SHP77 treated with DMSO at 0.1 percent for 48 hours (cell line): ENCODE measurements around the gene CORO2A.
A peak's percentile ranks its signal among the peaks of the same experiment; 100 is the strongest.

ENCODE experiments used
- DNase-seq: peaks from one replicate; lab custom pipeline; 2025; lab: John Stamatoyannopoulos, UW

The CORO2A gene

DNA sequence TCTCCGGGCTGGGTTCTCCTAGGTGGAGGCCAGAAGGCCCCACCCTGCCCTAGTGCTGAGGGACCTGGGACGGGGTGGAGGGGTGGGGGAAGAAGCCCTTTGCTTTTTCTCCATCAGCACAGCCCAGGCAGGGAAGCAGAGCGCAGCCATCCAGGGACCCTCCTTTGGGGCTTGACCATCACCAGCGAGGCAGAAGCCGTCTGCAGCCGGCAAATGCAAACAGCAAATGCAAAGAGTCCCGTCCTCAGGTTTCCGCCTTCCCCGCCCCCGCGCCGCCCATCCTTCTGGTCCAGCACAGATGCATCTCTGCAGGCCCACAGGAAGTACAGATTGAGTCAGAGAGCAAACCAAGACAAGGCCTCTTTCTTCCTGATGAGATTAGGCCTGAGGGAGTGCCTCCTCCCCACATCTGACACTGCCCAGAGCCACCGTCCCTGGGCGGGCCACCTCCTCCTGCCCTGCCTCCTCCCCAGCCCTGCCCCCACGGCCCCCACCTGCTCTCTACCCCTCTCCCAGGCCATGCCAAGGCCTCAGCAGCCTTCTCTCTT is 23.4 kb downstream of the CORO2A start:
- no peak for DNase-seq

DNA sequence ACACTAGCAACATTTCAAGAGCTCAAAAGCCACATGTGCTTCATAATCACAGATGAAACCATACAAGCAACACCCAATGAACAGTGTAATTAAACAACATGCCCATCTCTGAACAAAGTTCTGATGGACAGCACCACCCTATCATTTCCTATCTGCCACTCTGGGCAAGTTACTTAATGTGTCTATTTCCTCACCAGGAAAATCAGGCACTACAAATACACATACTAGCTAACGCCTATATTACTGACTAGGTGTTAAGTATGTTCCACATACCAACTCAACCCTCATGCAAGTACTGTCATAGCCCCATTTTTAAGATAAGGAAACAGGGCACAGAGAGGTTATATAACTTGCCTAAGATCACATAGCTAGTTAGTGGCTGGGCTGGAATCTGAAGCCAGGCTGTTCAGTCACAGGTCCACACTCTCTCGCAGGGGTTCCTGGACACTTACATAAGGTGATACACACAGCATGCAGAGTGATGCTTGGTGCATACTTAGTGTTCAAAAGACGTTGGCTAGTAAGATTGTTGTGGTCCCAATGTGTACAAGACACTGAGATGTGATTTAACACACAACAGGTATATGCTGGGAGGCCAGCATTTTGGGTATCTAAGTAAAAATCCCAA is 24.2 kb downstream of the CORO2A start:
- DNase-seq, result no peak

GRCh38 chr9:98164912-98165311 is 27.5 kb downstream of the CORO2A start:
- DNase-seq, result no peak

- DNase-seq, result no peak
Measured at GRCh38 chr9:98162613-98163012, 29.8 kb downstream of the CORO2A start.

DNA sequence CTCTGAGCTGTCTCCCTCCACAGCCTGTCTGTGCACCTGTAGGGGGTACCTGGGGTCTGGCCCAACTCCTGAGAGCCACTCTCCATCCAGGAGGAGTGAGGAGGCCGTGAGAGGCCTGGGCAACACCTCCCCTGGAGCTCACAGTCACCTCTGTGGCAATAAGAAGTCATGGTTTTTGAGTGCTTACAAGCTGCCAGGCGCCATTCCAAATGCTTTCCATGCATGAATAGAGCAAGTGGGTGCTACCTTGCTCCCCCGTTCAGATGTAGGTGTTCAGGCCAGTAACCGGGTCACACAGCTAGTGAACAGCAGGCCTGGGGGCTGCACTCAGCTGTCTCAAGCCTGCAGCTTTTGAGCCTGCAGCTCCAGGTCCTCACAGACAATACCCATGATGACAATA is 30.6 kb downstream of the CORO2A start:
- DNase-seq, result no peak

DNA sequence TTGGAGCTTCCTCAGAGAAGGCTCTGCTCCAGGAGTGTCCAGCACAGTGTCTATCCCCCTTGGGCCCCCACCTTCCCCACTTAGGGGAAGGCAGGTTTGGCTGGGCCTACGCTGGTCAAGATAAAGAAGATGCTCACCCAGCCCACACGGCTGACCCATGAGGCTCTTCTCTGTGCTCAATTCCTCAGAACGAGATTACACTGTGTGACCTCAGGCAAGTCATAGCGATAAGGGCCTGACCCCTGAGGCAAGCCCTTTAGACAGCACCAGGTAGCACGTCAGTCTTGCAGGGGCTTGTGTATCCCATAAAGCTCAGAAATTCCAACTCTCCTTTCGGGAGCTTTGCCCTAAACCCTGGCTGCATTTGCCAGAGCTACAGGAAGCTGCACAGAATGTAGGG is 32.6 kb downstream of the CORO2A start:
- DNase-seq, result no peak

- no peak for DNase-seq
Measured at GRCh38 chr9:98159301-98159700, 33.1 kb downstream of the CORO2A start.

GRCh38 chr9:98158071-98158831 is 34.2 kb downstream of the CORO2A start:
- DNase-seq, result peak; percentile 85

DNA sequence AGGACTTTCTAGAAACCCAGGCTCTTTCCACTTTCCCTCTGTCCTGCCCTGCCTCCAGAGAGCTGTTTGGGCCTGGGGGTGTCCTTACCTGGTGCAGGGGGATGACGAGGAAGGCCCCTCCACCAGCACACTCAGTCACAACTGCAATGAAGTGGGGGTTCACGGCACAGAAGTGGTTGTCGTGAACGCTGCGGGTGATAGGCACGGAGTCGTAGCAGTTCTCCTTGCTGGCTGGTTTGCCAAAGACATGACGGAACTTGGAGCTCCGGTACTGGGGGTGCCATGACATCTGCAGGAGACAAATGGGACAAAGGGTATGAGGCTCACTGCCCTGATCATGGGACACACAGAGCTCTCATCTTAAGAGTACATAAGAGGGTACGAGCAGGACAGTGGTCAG is 35.1 kb downstream of the CORO2A start:
- no peak for DNase-seq

GRCh38 chr9:98154678-98155077 is 37.8 kb downstream of the CORO2A start:
- no peak for DNase-seq

GRCh38 chr9:98152526-98152925 is 39.9 kb downstream of the CORO2A start:
- DNase-seq, result no peak

DNA sequence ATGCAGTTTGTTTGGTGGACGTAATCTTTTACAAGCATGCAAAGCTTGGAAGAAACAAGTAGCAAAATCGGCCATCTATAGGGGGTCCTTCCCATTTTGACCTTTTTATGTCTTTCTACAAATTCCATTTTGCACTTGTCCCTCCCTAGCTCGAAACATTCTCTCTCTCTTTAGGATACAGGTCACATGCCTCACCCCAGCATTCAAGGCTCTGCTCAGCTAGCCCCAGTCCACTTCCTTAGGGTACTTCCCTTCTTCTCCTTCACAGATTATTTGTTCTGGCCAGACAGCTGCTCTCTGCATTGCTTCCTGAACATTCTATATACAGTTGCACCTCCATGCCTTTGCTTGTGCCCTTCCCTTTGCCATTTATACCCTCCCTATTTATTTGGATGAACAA is 41.7 kb downstream of the CORO2A start:
- DNase-seq, result no peak

DNA sequence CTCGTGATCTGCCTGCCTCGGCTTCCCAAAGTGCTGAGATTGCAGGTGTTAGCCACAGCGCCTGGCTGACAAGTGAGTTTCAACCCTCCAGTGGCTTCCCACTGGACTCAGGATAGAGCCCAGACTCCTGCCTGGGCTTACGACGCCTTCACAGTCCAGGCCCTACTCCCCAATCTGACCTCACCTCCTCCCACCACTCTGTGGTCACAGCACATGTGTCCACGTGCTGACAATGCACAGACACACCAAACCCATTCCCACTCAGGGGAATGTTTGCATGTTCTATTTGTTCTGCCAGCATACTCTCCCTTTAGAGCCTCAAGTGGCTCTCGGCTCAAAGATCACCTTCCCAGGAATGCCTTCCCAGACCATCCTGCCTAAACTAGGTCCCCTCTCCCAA is 42.3 kb downstream of the CORO2A start:
- no peak for DNase-seq

- no peak for DNase-seq
Measured at GRCh38 chr9:98149422-98149821, 43.0 kb downstream of the CORO2A start.

- DNase-seq, result no peak
Measured at GRCh38 chr9:98148486-98148885, 44.0 kb downstream of the CORO2A start.

- DNase-seq, result no peak
Measured at GRCh38 chr9:98147582-98147981, 44.9 kb downstream of the CORO2A start.

DNA sequence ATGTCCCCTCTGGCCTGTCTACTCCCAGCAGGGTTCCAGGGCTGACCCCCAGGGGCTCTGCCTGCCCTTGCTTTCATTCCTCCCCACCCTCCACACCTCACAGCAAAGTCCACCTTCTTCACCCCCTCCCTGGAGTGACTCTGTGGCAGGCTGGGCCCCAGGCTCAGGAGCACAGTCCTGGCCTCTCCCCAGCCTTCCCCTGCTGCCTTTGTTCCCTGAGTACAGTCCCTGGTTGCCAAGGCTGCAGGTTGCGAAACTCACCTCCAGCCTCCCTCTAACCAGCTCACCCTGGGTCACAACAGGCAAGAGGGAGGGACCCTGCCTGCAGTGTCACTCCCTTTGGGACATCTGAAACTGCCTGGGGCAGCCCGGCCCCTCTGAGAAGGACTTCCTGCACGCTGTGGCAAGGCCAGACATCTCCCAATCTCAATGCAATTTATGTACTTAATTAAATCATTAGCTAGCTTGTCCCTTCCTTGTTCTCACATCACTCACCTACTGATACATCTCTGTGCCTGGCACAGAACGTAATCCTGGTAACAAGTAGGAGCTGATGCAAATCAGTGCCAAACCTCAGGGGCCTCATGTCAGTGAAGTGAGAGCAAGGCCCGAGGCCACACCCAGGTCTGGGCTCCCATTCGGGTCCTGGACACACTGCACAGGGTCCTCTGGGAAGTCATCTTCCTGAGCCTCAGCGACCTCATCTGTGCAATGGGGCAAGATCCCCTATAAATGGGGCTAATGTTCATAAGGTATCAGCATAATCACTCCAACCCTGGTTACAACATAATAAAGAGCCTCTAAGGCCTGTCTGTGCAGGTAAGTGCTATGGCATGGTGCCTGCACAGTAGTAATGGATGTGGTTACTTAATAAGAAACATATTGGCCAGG is 46.1 kb downstream of the CORO2A start:
- DNase-seq, result no peak

DNA sequence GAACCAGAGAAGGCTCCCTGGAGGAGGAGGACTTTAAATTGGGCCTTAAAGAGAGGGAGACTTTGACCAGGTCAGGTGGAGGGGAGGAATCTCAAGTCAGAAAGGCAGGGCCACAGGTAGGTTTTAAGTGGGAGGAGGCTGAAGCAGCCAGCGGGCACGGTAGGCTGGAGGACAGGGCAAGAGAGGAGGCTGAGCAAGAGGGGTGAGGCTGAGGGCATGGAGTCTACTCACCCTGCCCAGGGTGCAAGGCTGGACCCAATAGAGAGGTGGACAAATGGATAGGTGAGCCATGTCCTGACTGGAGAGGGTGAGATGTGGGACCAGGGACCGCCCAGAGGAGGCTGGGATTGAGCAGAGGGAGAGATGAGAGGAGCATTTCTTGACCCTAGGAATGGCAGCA is 47.8 kb downstream of the CORO2A start:
- DNase-seq, result no peak

DNA sequence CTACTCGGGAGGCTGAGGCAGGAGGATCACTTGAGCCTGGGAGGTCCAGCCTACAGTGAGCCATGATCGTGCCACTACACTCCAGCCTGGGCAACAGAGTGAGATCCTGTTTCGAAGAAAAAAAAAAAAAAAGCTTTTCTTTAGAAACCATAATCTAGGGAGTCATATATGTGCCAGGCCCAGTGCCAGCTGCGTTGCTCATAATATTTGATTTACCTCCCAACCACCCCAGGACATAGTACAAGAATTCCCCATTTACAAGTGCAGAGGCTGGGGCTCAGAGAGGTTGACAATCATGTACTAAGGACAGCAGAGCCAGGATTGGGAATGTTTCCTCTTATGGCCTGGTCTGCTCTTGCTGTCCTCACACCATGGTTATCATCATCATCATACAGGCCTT is 48.4 kb downstream of the CORO2A start:
- DNase-seq, result no peak

- no peak for DNase-seq
Measured at GRCh38 chr9:98142925-98143481, 49.4 kb downstream of the CORO2A start.

- DNase-seq, result no peak
Measured at GRCh38 chr9:98142182-98142907, 50.1 kb downstream of the CORO2A start.

DNA sequence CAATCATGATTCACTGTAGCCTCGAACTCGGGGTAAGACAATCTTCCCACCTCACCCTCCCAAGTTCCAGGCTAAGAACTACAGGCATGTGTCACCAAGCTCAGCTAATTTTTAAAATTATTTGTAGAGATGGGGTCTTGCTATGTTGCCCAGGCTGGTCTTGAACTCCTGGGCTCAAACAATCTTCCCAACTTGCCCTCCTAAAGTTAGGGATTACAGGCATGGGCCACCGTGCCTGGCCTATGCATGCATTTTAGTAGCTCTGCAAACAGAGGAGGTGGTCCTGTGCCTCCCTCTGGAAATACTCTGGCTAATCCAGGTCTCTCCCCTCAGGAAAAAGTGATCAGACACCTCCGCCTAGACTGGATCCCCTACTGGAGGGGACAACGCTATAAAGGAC is 51.9 kb downstream of the CORO2A start:
- DNase-seq, result no peak
